Body of pancreas (tissue), 4 donors: Measurements from ENCODE around the gene ATP9B. TPM values are rescaled to one million over a fixed set of nuclear protein-coding genes. Genes with fewer than 3 reads are reported as not detected.

Source experiments
- ATAC-seq: fragments of 150-250 bp; one replicate; pipeline ENCODE4 v1.9.1; 2016
- DNase-seq, 4 donors: peaks; one replicate each; pipeline ENCODE4 v3.0.0-alpha.2; 2019
- H3K27ac ChIP-seq, 4 donors: fragments of 200-600 bp; sonication (generic); 1 replicate in 3 of 4; 2 replicates in 1 of 4; pipeline versions ENCODE4 v1.5.1 to v1.6.1; 2016 to 2019; ENCODE audit warnings: mild to moderate bottlenecking in 1 of 4, mixed read lengths in 1 of 4, moderate library complexity in 1 of 4
- H3K27me3 ChIP-seq, 2 donors: fragments of 200-600 bp; sonication (generic); one replicate each; pipeline ENCODE4 v1.6.0; 2016; ENCODE audit warnings: mild to moderate bottlenecking in 1 of 2
- H3K36me3 ChIP-seq, 2 donors: fragments of 200-600 bp; sonication (generic); replicated peaks in 1 of 2; 2 replicates each; pipeline ENCODE4 v1.5.1; 2016; ENCODE audit warnings: low read depth in 2 of 2; ENCODE audit not compliant: insufficient read depth in 1 of 2
- H3K4me1 ChIP-seq: fragments of 200-600 bp; sonication (generic); one replicate; pipeline ENCODE4 v1.6.0; 2016
- H3K4me3 ChIP-seq, 2 donors: fragments of 200-600 bp; sonication (generic); 1 replicate in 1 of 2; 2 replicates in 1 of 2; pipeline ENCODE4 v1.5.1; 2016 to 2019
- H3K9me3 ChIP-seq, 3 donors: fragments of 200-600 bp; sonication (generic); 1 replicate in 2 of 3; 2 replicates in 1 of 3; pipeline ENCODE4 v1.5.1; 2016
- POLR2A ChIP-seq, 3 donors: fragments of 450-650 bp; IDR thresholded peaks; one replicate each; pipeline ENCODE4 v1.6.1; 2016; ENCODE audit warnings: antibody characterized with exemption in 3 of 3, mild to moderate bottlenecking in 2 of 3
- WGBS, 2 donors: methylation state at CpG; one replicate each; pipeline ENCODE4 v1.1.5; 2017; 5-methylcytosine and 5-hydroxymethylcytosine counted together
- intact Hi-C: fragments of 100-400 bp; cut with DNase I; formaldehyde crosslinking; loops from one replicate; pipeline ENCODE4 v1.15.1; 2023
- total RNA-seq, 2 donors: library from RNA; depleted of rRNA; stranded (reverse); fragments of >200 nt; gene quantifications; one replicate each; pipeline ENCODE4 v1.1.0, GENCODE V29; 2016
- TF ChIP-seq, protein P1 (sequence below), 7 experiments: fragments of 450-650 bp in 4 of 7; fragments of 200-600 bp in 3 of 7; sonication (generic) in 3 of 7; IDR thresholded peaks; one replicate each; pipeline ENCODE4 v1.5.1; 2016 to 2019; ENCODE audit warnings: antibody characterized with exemption in 7 of 7

Gene ATP9B
- total RNA-seq, 2 donors from 2014 or later: 19.7 to 21.1 TPM

DNA sequence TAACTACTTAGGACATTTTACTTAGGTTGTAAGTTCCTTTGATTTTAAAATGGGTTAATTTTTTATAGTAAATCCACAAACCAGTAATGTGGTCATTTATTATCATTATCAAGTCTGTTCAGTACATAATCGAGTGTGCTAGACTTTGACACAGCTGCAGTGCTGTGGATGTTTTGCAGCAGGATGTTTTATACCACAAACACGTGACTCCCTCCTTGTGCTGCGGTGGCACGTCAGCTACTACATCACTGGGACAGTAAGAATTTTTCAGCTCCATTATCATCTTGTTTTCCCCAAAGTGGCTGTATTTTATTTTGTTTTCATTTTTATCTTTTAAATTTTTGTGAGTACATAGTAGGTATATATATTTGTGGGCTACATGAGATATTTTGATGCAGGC is 70.0 kb downstream of the ATP9B start:
- TF ChIP-seq, protein P1, sequence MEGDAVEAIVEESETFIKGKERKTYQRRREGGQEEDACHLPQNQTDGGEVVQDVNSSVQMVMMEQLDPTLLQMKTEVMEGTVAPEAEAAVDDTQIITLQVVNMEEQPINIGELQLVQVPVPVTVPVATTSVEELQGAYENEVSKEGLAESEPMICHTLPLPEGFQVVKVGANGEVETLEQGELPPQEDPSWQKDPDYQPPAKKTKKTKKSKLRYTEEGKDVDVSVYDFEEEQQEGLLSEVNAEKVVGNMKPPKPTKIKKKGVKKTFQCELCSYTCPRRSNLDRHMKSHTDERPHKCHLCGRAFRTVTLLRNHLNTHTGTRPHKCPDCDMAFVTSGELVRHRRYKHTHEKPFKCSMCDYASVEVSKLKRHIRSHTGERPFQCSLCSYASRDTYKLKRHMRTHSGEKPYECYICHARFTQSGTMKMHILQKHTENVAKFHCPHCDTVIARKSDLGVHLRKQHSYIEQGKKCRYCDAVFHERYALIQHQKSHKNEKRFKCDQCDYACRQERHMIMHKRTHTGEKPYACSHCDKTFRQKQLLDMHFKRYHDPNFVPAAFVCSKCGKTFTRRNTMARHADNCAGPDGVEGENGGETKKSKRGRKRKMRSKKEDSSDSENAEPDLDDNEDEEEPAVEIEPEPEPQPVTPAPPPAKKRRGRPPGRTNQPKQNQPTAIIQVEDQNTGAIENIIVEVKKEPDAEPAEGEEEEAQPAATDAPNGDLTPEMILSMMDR (IDR thresholded peaks at IDR 0.05): no peak
- TF ChIP-seq POLR2A (IDR thresholded peaks at IDR 0.05): no peak
- Histone ChIP-seq H3K4me1 (no peaks in the 10 kb centered on the region), H3K27me3 (no peaks in the 10 kb centered on the region), H3K4me3 (no peak overlapping the region), H3K27ac (no peak overlapping the region), H3K9me3 (no peaks in the 10 kb centered on the region), H3K36me3 (peaks cover 0 to under 1% of the 10 kb centered on the region in 2 donors)
- DNase-seq: no peak
- WGBS, 2 donors: 73 to 75% methylated on average over 4 of the region's 4 CpGs
- no peak for ATAC-seq
- intact Hi-C loops: no loop called here

DNA sequence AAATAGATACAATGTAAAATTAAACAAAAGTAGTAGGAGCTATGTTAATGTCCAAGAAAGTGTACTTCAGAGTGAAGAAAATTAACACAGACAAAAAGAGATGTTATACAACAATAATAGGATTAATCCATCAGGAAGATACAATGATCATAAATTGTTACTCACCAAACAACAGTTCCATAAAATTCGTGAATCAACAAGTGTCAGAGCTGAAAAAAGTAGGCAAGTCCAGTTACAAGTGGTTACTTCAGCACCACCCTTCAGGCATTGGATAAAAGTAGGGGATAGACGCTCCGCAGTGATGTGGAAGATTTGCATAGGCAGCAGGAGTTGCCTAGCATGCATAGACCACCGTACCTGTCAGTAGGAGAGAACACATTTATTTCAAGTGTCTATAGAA is 77.8 kb downstream of the ATP9B start:
- TF ChIP-seq, protein P1 (IDR thresholded peaks at IDR 0.05): no peak
- no peak for TF ChIP-seq POLR2A (IDR thresholded peaks at IDR 0.05)
- ATAC-seq (no peak), DNase-seq (no peak)
- Histone ChIP-seq H3K4me1 (no peaks in the 10 kb centered on the region), H3K27ac (no peak overlapping the region), H3K36me3 (peaks cover 0 to 2% of the 10 kb centered on the region in 2 donors), H3K27me3 (no peaks in the 10 kb centered on the region), H3K9me3 (no peaks in the 10 kb centered on the region), H3K4me3 (no peak overlapping the region)
- WGBS, 2 donors: 90 to 93% methylated on average over 4 of the region's 4 CpGs
- intact Hi-C loops: no loop called here

DNA sequence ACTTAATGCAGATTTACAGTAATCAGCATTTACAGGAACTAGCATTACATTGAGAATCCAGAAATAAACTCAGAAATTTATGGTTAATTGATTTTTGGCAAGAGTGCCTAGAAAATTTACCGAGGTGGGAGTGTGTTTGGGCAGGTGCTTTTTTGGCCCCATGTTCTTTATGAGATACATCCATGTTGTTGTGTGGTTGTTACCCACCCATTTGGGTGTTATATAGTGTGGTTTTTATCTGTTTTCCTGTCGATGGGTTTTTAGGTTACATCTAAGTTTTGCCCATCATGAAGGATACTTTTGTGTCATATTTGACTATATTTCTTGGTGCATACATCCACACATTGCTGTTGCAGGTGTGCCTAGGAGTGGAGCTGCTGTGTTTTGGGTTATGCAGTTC is 82.0 kb downstream of the ATP9B start:
- Histone ChIP-seq H3K27ac (no peak overlapping the region), H3K36me3 (no peaks in the 10 kb centered on the region), H3K27me3 (no peaks in the 10 kb centered on the region), H3K9me3 (no peaks in the 10 kb centered on the region), H3K4me1 (no peaks in the 10 kb centered on the region), H3K4me3 (no peak overlapping the region)
- WGBS, 2 donors: 89% methylated on average over 2 of the region's 2 CpGs
- DNase-seq (no peak), ATAC-seq (no peak)
- intact Hi-C loops: no loop called here
- TF ChIP-seq, protein P1 (IDR thresholded peaks at IDR 0.05): no peak
- no peak for TF ChIP-seq POLR2A (IDR thresholded peaks at IDR 0.05)

DNA sequence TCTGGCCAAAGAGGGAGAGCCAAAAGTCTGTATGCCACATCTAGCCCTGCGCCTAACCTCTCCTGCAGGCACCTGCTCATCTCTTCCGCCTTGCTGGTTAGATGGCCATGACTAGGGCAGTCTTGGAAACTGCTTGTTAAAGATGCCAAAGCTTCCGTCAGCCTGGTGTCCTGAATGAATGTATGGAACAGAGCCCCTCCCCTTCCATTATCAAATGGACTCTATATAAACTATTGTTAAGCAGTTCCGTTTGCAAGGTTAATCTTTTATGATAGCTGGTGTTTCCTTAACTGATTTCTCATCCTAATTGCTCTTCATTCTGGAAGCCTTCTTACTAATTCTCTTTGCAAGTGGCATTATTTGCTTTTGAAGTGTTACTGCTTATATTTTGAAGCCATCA is 87.1 kb downstream of the ATP9B start:
- TF ChIP-seq, protein P1 (IDR thresholded peaks at IDR 0.05): no peak
- TF ChIP-seq POLR2A (IDR thresholded peaks at IDR 0.05): no peak
- intact Hi-C loops: no loop called here
- Histone ChIP-seq H3K4me1 (no peaks in the 10 kb centered on the region), H3K27me3 (no peaks in the 10 kb centered on the region), H3K4me3 (no peak overlapping the region), H3K36me3 (no peaks in the 10 kb centered on the region), H3K9me3 (no peaks in the 10 kb centered on the region), H3K27ac (no peak overlapping the region)
- WGBS, 2 donors: 74 to 84% methylated on average over 4 of the region's 4 CpGs
- ATAC-seq (no peak), DNase-seq (no peak)

DNA sequence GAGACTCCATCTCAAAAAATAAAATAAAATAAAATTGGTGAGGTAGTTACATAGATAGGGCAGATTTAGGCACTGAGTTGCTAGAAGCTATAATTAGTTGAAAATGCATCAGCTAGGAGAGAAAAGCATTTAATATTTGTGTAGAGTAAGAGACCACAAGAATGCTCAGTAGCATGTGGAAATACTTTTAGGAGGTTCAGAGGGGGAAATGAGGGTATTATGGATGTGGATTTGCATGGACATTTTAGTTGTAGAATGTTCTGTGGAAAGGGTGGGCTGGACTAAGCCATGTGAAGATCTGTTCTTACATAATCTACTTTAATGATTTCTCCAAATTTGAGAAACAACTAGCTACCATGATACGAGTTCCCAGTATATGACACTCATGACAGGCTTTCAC is 95.5 kb downstream of the ATP9B start:
- intact Hi-C loops: no loop called here
- Histone ChIP-seq H3K27me3 (no peaks in the 10 kb centered on the region), H3K27ac (no peak overlapping the region), H3K9me3 (no peaks in the 10 kb centered on the region), H3K4me1 (peaks cover under 1% of the 10 kb centered on the region), H3K36me3 (peaks cover 0 to 3% of the 10 kb centered on the region in 2 donors), H3K4me3 (no peak overlapping the region)
- WGBS, 2 donors: 91 to 100% methylated on average over 1 of the region's 1 CpG
- ATAC-seq (no peak), DNase-seq (no peak)
- TF ChIP-seq, protein P1 (IDR thresholded peaks at IDR 0.05): no peak
- no peak for TF ChIP-seq POLR2A (IDR thresholded peaks at IDR 0.05)
